ENCODE results near the gene TAS2R41. TPM values are rescaled to one million over a fixed set of nuclear protein-coding genes. Genes with fewer than 3 reads are reported as not detected.

The TAS2R41 gene
- total and polyA plus RNA-seq, 3 donors from 2014 or later: 0.55 TPM; not detected in 2

DNA sequence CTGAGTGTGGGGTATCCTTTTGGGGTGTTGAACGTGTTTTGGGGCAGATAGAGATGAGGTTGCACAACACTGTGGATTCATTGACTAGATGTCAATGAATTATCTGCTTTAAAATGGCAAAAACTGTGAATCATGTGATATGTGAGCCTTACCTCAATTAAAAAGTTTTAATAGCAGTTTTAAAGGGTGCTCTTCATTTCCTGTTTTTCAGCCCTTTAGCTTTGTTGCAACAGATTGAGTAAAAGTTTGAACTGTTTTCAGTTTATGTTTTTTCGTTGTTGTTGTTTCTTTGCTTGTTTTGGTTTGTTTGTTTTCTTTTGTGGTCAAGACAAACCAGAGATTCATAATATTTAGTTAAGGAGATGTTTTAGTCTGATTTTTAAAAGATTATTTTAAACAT lies 9.4 kb downstream of the TAS2R41 start:
- WGBS, 2 donors: 65 to 81% methylated on average over 2 of the region's 2 CpGs
- peak overlapping the region in 1 of 2 donors; percentile 17 for H3K27ac ChIP-seq
- H3K4me3 ChIP-seq: no peak overlapping the region
- H3K9me3 ChIP-seq: no peaks in the 10 kb centered on the region
- intact Hi-C loops (cut with DNase I; ENCODE audit: low total_unique reads): no loop called here
- no peaks in the 10 kb centered on the region for H3K27me3 ChIP-seq
- H3K36me3 ChIP-seq (ENCODE audit: low read depth, missing control alignments): no peaks in the 10 kb centered on the region
- H3K4me1 ChIP-seq: no peaks in the 10 kb centered on the region
- TF ChIP-seq, protein P1, sequence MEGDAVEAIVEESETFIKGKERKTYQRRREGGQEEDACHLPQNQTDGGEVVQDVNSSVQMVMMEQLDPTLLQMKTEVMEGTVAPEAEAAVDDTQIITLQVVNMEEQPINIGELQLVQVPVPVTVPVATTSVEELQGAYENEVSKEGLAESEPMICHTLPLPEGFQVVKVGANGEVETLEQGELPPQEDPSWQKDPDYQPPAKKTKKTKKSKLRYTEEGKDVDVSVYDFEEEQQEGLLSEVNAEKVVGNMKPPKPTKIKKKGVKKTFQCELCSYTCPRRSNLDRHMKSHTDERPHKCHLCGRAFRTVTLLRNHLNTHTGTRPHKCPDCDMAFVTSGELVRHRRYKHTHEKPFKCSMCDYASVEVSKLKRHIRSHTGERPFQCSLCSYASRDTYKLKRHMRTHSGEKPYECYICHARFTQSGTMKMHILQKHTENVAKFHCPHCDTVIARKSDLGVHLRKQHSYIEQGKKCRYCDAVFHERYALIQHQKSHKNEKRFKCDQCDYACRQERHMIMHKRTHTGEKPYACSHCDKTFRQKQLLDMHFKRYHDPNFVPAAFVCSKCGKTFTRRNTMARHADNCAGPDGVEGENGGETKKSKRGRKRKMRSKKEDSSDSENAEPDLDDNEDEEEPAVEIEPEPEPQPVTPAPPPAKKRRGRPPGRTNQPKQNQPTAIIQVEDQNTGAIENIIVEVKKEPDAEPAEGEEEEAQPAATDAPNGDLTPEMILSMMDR (IDR thresholded peaks at IDR 0.05): no peak
- TF ChIP-seq POLR2A (IDR thresholded peaks at IDR 0.05): no peak
- DNase-seq: no peak

DNA sequence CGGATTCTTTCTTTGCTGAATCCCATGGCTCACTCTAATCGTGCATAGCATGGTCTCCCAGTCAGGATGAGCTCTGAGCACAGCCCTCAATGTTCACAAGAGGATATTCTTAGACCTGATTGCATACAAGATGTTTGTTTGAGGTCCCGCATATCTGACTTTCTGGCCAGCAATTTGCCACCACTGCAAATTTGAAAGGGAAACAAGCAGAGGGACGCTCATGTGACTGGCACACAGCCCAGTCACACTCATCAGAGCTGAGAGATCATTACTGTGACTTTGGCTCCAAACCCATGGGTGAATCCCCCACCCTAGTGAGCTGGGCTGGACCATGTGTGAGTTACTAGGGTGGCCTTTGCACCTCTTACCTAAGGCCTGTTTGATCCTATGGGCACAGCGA lies 9.9 kb downstream of the TAS2R41 start:
- Histone ChIP-seq H3K9me3 (no peaks in the 10 kb centered on the region), H3K4me3 (no peak overlapping the region), H3K36me3 (ENCODE audit: low read depth, missing control alignments) (no peaks in the 10 kb centered on the region), H3K27ac (peak overlapping the region in 1 of 2 donors; percentile 30), H3K27me3 (no peaks in the 10 kb centered on the region), H3K4me1 (no peaks in the 10 kb centered on the region)
- WGBS, 2 donors: 54 to 58% methylated on average over 5 of the region's 5 CpGs
- intact Hi-C loops (cut with DNase I; ENCODE audit: low total_unique reads): no loop called here
- TF ChIP-seq, protein P1 (IDR thresholded peaks at IDR 0.05): no peak
- no peak for TF ChIP-seq POLR2A (IDR thresholded peaks at IDR 0.05)
- peak; percentile 51 for DNase-seq

DNA sequence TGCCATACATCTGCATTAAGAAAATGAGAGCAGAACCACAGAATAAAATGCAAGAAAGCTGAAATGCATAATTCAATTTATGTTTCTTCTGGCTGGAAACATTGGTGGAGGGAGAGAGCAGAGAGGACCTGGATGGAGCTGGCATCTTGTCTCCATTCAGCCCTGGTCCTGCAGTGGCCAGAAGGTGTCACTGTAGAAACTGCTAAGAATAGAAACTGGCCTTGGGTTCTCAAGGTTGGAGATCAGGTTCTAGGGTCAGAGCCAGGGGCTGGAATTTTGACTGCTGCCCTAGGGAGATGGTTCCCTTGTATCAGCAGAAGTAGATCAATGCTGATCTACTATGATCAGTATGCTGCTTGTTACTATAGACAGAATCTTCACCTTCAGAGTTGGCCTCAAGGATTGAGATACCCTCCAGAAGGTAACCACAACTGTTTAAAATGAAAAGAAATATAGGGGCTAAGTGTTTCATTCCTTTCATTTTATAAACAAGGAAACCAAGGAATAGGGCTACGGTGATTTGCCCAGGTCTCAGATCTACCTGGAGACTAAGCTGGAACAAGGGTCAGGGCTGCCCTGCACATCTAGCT lies 13.1 kb downstream of the TAS2R41 start:
- no peaks in the 10 kb centered on the region for H3K36me3 ChIP-seq (ENCODE audit: low read depth, missing control alignments)
- TF ChIP-seq, protein P1 (IDR thresholded peaks at IDR 0.05): no peak
- no peak for TF ChIP-seq POLR2A (IDR thresholded peaks at IDR 0.05)
- no peak for DNase-seq
- no peaks in the 10 kb centered on the region for H3K9me3 ChIP-seq
- no peak overlapping the region for H3K4me3 ChIP-seq
- no peak overlapping the region for H3K27ac ChIP-seq
- H3K4me1 ChIP-seq: no peaks in the 10 kb centered on the region
- intact Hi-C loops (cut with DNase I; ENCODE audit: low total_unique reads): no loop called here
- no peaks in the 10 kb centered on the region for H3K27me3 ChIP-seq
- WGBS, 2 donors: 100% methylated on average over 1 of the region's 1 CpG

DNA sequence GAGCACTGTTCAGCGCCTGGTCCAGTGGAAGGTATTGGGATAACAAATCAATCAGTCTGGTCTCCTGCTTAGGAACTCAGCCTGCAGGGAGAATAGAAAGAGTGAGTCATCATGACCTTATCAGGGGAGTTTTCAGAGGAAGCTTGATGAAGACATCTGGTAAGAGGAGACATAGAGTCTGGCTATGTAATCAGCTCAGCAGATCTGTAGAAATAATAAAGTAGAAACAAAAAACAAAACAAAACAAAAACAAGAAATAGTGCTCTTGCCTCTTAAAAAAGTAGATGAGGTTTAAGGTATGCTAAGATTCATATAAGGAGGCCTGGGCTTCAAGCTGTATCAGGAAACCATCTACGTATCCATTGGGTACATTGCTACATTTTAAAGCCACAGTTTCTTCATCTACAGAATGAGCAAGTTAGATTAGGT lies 14.4 kb downstream of the TAS2R41 start:
- no peak for TF ChIP-seq POLR2A (IDR thresholded peaks at IDR 0.05)
- TF ChIP-seq, protein P1 (IDR thresholded peaks at IDR 0.05): no peak
- H3K4me3 ChIP-seq: no peak overlapping the region
- no peak overlapping the region for H3K27ac ChIP-seq
- H3K9me3 ChIP-seq: no peaks in the 10 kb centered on the region
- intact Hi-C loops (cut with DNase I; ENCODE audit: low total_unique reads): no loop called here
- no peaks in the 10 kb centered on the region for H3K27me3 ChIP-seq
- H3K4me1 ChIP-seq: no peaks in the 10 kb centered on the region
- no peaks in the 10 kb centered on the region for H3K36me3 ChIP-seq (ENCODE audit: low read depth, missing control alignments)
- no peak for DNase-seq
- 89 to 91% methylated on average over 2 of the region's 2 CpGs for WGBS, 2 donors
